ENCODE measurements around the gene FBXW5.

FBXW5 gene

DNA sequence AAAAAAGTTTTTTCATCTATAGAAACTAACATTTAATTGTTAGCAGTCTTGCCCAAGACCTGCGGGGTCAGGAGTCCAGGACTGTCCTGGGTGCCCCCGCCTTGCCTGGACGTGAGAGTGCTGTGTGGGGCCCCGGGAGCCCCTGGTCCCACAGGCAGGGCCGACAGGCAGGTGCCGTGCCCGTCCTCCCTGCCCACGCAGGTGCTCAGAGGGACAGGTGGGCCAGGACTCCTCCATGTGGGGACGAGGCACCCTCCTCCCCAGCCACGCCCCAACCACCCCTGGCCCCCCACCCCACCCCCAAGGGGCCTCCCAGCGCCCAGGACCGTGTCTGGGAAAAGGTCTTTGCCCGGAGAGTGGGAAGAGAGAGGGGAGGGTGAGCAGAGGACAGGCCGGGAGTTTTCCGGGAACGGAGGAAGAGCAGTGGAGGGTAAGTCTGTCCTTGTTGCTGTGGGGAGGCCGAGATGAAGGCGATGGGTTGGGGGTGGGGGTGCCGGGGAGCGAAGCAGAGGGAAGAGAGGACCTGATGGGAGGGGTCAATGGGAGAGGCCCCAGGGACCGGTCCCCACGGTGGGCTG is 4.8 kb upstream of the FBXW5 start:
- DNase-seq, result no peak

DNA sequence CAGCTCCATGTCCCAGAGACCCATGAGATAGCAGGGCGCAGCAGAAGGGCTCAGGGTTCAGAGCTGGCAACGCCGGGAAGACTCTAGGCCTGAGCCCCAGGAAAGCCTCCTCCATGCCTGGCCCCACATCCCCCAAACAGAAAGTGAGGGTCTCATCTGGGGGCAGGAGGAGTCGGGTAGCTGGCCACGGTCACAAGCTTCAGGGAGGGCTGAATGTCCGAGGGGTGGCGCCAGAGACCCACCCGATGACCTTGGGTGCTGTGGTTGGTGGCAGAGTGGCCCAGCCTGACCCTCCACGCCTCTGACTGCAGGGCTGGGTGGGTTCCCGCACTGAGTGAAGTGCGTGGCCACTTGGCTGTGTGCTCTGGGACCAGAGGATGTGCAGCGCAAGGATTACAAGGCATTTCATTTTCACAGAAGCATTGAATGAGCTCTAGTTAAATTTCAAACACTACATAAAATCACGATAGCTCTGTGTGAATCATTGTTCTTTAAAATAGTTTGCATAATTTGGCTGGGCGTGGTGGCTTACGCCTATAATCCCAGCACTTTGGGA is 3.5 kb upstream of the FBXW5 start:
- no peak for DNase-seq

DNA sequence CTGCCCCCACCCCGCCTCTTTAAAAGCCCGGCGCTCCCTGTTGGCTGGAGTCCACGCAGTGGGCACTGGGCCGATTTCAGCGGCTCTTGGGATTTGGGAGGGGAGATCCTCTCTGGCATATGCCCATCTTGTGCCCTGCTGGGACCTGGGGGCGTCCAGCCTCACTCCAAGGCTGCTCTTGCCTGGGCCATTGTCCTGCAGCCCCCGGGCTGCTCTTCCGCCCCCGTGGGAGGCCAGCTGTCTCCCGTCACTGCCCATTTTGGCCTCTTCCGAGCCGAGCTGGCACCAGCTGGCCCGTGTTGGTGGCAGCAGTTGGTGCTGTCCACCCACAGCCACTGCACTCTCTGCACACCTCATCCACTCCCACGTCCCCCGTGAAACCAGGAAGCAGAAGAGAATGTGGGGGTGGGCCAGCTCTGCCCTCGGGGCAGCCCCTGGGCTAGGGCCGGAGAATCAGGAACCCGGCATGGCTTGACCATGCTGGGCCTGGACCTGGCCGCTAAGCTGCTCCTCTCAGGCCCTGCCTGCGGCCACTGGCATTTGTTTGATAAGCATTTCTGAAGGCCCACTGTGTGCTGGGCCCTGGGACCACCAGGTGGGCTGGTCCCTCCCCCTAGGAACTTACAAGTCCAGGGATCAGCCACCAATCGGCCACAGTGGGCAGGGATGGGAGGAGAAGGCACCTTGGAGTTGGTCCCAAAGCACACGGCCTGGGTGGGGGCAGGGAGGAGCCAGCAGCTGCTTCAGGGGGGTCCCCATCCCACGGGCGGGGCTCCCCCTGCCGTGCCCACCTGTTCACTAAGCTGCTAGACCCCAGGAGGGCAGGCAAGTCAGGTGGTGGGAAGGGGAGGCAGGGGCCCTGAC is 2.7 kb upstream of the FBXW5 start:
- DNase-seq, result no peak

DNA sequence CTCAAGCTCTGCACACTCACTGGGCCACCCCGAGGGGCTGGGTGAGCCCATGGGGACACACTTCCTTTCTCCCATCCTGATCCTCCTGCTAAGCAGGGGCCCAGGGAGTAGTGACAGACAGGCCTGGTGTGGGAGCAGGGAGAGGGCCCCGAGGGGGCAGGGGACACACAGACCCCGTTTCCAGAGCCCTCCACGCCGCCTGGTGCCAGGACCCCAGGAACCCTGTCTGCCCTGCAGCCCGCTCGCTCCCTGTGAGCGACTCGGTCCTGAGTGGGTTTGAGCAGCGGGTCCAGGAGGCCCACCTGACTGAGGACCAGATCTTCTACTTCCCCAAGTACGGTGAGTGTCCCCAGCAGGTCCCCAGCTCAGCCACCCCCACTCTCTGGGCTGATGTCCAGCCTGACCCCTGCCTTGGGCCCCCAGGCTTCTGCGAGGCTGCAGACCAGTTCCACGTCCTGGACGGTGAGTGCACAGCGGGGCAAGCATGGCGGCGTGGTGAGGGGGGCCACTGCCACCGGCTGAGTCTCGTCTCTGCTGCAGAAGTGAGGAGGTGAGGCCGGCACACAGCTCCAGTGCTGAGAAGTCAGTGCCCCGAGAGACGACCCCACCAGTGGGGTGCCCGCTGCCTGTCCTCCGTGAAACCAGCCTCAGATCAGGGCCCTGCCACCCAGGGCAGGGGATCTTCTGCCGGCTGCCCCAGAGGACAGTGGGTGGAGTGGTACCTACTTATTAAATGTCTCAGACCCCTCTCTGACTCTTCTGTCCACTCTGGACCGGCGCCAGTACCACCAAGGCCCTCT is 1.9 kb upstream of the FBXW5 start:
- no peak for DNase-seq

DNA sequence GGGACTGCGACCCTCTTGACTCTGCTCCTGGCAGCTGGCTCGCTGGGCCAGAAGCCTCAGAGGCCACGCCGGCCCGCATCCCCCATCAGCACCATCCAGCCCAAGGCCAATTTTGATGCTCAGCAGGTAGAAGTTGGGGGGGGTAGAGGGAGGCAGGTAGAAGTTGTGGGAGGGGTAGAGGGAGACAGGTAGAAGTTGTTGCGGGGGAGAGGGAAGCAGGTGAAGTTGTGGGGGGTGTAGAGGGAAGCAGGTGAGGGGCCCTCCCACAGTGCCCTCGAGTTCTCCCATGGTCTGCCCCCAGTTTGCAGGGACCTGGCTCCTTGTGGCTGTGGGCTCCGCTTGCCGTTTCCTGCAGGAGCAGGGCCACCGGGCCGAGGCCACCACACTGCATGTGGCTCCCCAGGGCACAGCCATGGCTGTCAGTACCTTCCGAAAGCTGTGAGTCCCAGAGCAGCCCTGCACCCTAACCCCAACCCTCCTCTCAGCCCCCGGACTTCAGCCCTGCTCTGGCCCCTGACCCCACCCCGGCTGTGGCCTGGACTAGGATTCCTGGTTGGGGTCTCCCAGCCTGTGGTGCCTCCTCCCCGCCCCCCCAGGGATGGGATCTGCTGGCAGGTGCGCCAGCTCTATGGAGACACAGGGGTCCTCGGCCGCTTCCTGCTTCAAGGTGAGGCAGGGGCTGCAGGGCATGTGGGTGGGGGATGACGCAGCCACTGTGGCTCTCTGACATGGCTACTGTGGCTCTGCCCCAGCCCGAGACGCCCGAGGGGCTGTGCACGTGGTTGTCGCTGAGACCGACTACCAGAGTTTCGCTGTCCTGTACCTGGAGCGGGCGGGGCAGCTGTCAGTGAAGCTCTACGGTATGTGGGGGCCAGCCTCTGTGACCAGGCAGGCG is 1.0 kb upstream of the FBXW5 start:
- no peak for DNase-seq

- no peak for DNase-seq
Observed at GRCh38 chr9:136944212-136944518, 373 bp downstream of the FBXW5 start.

GRCh38 chr9:136943291-136944211 is 987 bp downstream of the FBXW5 start:
- no peak for DNase-seq

DNA sequence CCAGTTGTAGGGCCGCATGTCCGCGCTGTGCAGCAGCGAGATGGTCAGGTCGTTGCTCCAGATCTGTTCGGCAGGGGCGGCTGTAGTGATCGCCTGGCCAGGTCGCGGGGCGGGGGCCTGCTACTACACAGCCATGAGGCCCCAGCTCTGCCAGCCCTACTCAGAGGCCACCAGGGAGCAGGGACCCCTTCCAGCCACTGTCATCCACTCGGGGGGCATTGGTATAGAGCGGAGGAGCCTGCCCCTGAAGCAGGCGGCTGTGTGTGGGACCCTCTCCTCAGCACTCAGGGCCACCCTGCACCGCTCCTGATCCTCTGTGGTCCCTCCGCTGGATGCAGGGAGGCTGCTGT is 1.7 kb downstream of the FBXW5 start:
- DNase-seq, result no peak

GRCh38 chr9:136942112-136942880 is 2.2 kb downstream of the FBXW5 start:
- no peak for DNase-seq

GRCh38 chr9:136941231-136942111 is 3.1 kb downstream of the FBXW5 start:
- DNase-seq, result no peak

DNA sequence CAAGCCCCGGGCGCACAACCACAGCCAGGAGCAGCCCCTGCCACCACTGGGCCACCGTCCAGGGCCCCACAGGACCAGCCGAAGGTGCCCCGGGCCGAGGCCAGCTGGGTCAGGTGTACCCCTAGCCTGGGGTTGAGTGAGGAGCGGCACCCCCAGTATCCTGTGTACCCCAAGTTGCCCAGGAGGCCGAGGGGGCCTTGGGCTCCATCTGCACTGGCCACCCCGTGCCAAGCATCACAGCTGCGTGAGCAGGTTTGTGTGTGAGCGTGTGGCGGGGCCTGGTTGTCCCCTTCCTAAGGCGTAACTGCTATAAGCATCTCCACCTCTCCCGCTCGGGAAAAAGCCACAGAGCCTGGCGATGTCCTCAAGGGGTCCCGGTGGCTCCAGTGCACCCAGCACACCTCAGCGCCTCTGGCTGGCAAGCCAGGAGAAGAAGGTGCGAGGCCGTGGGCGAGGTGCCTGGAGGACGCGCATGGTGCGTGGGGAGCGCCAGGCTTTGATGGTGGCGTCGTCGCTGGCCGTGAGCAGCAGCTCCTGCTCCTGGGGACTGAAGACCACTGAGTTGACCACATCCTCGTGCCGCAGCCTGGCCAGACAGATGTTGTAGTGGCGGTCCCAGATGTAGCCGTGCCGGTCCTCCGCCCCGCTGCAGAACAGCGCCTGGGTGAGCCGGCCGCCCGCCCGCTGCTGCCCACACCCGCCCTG is 3.9 kb downstream of the FBXW5 start:
- DNase-seq, result no peak

DNA sequence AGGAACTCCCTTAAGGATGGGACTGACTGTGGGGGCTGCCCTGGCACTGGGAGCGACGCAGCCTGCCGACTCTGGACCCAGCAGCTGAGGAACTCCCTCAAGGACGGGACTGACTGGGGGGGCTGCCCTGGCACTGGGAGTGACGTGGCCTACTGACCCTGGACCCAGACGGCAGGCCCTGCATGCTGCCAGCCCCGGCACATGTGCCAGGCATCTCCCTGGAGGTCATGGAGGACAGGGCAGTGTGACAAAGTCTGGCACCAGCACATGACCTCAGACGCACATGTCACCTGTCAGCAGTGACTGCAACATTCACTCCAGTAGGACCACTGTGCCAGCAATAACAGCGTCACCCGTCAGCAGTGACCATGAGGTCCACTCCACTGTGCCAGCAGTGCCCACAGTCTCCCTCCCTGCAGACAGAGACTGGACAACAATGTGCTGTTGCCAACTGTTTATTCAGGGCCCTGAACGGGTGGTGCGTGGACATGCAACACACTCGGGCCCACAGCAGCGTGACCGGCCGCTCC is 4.5 kb downstream of the FBXW5 start:
- DNase-seq, result no peak

DNA sequence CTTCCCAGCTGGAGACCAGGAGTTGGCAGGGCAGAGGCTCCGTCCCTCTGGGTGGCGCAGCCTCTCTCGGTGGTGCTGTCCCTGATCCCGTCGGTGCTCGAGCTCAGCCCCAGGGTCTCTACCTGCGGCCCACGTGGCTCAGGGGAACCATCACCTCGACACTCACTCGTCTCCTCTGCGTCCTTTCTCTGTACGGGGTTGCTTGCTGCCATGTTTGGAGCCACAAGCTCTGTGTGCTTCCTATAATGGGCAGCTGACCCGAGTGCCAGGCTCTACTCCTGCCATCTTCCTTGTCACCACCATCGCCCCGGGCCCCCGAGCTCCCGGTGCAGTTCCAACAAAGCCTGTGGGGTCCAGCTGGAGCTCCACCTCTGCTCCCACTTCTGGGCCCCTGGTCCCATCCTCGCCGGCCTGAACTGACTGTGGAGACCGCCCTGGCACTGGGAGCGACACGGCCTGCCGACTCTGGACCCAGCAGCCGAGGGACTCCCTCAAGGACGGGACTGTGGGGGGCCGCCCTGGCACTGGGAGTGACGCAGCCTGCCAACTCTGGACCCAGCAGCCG is 5.0 kb downstream of the FBXW5 start:
- no peak for DNase-seq

DNA sequence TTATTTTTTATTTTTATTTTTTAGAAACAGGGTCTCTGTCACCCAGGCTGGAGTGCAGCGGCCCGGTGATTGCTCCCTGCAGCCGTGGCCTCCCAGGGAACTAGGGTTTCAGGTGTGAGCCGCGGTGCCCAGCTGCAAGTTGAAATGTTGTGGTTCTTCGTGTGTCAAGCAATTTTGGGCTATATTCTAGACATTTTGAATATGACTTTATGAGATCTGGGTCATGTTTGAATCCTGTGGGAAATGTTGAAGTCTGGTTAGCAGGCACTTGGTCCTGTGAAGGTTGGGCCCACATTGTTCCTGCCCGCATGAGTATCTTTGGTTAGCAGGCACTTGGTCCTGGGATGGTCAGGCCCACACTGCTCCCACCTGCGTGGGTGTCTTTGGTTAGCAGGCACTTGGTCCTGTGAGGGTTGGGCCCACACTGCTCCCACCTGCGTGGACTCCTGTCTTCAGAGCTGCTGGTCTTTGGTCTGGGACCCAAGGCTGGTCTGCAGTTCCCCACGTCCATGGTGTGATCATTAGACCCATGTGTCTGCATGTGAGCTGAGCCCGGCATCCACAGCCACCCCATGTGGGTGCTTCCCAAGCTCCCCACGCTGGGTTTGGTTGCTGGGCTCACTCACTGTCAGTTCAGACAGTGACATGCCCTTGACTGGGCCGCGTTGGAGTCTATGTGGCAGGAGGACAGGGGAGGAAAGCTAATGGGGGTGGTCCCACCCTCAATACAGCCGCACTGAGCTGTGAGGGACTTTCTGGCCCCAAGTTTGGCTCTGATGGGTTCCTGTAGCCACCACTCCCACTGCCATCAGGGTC is 7.1 kb downstream of the FBXW5 start:
- no peak for DNase-seq

DNA sequence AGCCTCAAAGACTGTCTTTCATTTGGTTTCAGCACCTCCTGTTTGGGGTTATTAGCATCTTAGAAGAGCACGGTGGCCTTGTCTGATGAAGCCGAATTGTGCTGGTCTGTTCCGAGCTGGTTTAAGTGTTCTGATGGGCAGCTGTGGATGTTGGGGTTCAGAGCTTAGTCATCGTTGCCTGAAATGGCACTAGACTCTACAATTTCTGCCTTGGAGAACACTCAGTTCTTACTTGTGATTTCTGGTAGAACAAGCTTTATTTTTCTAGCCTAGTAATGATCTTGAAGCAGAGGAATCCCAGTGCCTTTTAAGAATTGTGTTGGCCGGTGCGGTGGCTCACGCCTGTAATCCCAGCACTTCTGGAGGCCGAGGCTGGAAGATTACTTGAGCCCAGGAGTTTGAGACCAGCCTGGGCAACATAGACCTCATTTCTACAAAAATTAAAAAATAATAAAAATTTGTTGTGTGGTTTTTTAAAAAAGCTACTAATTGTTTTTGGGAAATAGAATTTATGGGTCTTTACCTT is 7.8 kb downstream of the FBXW5 start:
- no peak for DNase-seq

DNA sequence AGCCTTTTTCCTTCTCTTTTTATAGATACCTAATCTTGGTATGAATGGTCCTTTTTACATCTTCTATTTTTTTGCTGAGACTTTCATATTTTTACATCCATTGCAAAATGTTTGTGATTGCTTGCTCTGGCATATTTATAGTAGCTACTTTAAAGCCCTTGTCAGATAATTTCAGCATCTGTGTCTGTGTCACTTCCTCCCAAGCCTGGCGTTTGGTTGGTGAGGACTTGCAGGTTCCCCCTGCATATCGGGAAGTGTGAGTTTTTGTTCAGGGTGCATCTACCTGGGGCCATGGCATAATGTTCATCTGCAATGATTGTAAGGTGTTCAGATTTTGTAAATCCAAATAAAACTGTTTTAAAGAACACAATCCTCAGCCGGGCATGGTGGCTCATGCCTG is 8.9 kb downstream of the FBXW5 start:
- no peak for DNase-seq

DNA sequence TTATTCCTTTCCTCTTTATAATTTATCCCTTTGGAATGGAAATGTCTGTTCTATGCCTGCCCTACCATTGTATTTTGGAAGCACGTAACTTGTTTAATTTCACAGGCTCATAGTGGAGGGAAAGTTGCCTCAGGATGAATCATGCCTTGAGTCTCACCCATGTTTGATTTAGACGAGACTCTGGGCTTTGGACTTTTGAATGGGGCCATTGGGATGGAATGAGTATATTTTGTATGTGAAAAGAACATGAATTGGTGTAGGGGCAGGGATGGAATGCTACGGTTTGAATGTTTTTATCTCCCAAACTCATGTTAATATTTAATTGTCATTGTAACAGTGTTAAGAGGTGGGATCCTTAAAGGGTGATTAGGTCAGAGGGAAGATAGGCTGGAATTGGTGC is 10.3 kb downstream of the FBXW5 start:
- DNase-seq, result no peak
